Activated T-helper 1 cell treated with Interleukin-2 at 50 U/mL for 16 hours (primary cell): ENCODE results near the gene POP4.

Experiments
- DNase-seq: peaks from one replicate; pipeline ENCODE4 v3.0.0-alpha.2; 2020; ENCODE audit warnings: low read depth

Gene POP4

DNA sequence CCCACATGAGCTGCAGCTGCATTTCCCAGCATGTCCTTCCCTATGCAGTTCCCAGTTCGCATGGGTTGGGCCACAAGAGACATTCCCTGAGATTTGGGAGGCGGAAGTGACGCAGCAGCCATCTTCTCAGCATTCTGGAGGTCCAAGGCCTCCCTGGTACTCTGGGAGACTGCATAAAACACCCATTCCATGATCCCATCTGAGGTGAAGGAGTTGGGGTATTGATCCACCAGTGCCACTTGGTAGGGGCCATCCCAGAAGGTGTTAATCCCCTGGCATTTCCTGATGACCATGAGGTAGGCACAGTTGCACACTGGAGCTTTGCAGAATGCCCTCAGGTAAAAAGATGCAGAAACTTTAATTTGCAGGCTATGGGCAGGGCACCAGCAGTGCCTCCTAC, 25.4 kb downstream of the POP4 start:
- no peak for DNase-seq

DNA sequence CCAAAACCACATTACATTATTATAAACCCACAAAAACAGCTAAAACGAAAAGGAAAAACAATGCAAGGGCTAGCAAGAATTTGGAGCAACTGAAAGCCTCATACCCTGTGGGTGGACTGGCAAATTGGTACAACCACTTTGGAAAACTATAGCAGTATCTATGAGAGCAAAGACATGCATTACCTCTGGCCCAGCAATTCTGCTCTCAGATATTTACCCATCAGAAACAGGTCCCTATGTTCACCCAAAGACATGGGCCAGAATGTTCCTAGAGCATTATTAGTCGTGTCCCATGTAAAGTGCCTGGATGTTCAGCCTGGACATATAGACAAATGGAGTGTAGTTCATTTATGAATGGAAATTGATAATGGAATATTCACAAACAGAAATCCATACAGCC, 27.9 kb downstream of the POP4 start:
- no peak for DNase-seq

DNA sequence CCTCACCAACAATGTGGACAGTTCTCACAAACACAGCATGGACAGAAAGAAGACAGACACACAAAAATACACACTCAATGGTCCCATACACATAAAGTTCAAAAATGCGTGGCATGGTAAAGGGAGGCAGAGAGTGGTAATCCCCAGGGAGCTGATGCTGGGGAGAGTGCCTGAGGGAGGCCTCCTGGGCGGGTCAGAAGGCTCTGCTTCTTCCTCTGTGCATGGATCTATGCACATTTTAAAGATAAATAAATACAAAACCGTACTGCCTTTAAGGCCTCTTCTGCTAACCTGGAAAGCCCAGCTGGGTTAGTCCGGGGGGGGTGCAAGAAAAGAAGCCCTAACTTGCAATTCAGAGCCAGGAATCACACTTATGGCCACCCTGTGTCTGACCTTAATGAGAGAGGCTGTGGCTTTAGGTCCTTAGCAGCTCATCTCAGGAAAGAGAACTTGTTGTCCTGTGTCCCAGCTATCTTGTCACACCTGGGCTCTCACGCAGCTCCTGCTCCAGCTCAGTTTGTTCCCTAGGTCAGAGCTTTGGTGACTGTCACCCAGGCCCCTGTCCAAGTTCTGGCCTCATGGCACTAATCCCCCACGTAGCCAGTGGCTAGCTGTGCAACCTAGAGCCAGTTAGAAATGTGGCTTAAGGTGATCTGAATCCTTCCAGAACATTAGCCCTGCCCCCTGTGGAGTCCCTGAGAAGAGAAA, 28.5 kb downstream of the POP4 start:
- DNase-seq, result no peak

DNA sequence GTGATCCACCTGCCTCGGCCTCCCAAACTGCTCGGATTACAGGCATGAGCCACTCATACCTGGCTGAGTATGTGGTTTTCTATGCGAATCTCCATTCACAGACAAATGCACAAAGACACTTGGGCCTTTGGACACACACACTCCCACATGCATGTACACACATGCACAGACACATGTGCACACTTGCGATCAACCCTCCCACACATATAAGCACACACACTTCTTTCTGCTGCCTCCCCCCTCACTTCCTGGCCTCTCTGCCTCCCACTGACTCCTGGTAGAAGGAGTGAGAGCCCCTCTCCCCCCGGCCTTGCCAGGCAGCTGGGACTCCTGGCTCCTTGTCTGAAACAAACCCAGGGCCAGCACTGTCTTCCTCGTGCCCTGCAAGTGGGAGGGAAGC, 29.9 kb downstream of the POP4 start:
- no peak for DNase-seq

DNA sequence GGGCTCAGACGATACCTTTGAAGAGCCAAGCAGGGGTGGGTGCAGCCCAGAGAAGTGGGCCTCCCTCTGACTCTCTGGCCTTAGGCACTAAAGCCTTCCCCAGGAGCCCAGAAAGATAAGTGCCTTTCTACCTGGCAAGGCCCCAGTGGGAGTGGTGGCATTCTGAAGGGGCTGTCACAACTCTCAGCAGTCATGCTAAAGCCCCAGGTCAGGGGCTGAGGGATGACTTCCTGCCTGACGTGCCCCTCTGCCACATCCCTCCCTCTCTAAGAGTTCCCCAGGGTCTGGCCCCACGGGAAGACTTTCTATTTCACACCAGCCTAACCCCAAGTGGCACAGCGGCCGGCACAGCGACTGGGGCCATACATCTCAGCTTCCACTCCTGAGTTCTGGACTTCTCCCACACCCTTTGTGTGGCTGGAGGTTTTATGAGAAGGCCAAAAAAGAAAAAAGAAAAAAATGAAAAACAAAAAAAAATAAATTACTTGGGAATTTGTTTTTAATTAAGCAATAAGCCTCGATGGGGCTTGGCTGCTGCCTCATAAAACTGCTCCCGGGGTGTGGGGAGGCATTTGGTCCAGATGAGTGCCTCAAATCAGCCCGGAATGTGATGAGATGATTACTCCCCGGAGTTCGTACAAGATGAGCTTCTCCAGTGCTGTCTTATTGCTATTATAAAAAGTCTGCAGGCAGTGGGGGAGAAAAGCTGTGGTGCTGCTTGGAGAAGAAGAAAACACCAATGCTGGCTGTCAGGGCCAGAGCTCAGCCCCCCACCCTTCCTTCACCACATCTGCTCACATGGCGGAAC, 30.7 kb downstream of the POP4 start:
- no peak for DNase-seq

DNA sequence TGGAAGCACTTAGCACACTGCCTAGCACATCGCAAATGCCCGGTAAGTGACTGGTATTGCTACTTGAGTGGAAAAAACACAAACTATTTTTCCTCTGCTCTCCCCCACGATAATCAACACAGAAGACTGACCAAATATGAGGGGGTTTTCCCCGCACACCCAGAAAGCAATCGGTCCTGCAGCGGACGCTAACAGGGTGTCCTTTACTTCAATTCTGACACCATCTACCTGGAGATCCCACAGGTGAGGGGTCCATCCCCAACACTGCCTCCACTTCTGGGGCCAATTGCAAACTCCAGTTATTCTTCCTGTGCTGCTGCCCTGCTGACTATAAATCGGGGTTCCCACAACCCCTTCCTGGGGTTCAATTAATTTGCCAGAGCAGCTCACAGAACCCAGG, 33.0 kb downstream of the POP4 start:
- no peak for DNase-seq

DNA sequence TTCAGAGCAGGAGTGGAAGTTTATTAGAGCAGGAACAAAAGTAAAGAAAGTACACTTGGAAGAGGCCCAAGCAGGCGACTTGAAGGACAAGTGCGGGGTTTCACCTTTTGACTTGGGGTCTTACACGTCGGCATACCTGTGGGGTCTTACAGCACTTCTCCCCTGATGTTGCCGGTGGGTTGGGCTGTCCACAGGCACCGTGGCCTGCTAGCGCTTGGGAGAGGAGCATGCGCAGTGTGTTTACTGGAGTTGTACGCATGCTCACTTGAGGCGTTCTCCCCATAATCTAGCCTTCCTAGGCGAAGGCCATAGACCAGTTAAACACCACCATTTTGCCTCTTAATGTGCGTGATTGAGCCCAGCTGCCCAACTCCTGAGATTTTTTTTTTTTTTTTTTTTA, 34.1 kb downstream of the POP4 start:
- no peak for DNase-seq

DNA sequence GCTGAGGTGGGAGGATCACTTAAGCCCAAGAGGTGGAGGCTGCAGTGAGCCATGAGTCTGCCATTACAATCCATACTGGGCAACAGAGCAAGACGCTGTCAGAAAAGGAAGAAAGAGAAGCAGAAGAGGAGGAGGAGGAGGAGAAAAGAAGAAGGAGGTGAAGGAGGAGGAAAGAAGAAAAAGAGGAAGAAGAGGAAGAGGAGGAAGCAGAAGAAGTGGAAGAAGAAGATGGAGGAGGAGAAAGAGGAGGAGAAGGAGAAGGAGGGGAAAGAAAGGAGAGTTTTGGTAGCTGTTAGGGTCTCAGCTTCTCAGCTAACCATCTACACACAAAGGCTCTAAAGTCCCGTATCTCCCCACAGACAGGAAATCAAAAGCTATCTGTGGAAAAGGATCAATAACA, 35.5 kb downstream of the POP4 start:
- no peak for DNase-seq

DNA sequence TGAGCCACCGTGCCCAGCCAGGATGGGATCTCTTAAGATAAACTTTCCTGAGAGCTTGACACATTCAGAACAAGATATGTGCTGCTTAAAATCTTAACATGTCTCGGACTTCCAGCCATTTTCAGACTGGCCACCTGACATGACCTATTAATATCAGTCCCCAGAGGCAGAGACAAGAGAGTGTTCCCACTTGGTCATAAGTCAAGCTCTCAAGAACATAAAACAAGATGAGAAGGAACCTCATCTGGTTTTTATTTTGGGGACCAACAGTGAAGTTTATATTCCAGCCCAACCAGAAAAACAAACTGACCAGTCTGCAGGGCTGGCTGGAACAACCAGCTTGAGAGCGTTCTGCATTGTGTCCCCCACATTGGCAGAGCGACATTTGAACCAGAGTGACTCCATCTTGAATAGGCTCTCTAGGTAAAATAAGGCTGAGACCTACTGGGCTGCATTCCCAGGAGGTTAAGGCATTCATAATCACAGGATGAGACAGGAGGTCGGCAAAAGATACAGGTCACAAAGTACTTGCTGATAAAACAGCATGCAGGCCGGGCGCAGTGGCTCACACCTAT, 37.4 kb downstream of the POP4 start:
- DNase-seq, result no peak

DNA sequence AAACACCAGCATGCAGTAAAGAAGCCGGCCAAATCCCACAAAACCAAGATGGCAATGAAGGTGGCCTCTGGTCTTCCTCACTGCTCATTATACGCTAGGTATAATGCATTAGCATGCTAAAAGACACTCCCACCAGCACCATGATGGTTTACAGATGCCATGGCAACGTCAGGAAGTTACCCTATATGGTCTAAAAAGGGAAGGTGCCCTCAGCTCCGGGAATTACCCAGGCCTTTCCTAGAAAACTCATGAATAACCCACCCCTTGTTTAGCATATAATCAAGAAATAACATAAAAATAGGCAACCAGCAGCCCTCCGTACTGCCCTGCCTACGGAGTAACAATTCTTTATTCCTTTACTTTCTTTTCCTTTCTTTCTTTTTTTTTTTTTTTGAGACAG, 38.1 kb downstream of the POP4 start:
- DNase-seq, result no peak

DNA sequence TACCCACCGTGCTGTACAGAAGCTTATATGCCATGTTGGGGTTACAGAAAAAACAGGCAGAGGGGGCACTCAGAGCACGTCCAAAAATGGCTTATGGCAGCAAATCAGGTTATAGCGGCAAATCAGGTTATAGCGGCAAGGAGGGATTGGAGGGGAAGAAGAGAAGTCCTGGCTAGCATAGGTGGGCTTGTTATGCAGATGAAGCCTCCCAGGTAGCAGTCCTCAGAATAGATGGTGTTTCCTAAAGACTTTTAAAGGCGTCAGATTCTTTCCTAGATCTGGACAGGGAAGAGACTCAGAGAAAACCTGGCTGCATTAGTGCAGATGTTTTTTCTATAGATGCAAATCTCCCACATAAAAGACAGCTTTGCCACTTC, 39.4 kb downstream of the POP4 start:
- no peak for DNase-seq

DNA sequence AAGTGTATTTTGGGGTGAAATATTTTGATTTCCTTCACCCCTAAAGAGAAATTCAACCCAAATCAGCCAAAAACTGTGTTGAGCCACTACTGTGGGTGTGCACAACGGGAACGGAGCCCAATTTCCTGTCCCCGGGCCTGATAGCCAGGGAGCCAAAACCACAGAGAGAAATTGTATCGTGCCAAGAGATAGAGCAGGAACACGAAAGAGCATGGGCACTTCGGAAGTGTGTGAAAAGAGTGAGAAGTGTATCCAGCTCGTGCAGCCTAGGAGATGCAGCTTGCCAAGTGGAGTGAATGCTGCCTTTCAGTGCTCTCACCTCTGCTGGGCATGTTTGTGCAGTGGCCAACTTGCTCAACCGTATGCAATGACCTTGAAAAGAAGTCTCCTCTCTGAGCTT, 39.8 kb downstream of the POP4 start:
- no peak for DNase-seq

DNA sequence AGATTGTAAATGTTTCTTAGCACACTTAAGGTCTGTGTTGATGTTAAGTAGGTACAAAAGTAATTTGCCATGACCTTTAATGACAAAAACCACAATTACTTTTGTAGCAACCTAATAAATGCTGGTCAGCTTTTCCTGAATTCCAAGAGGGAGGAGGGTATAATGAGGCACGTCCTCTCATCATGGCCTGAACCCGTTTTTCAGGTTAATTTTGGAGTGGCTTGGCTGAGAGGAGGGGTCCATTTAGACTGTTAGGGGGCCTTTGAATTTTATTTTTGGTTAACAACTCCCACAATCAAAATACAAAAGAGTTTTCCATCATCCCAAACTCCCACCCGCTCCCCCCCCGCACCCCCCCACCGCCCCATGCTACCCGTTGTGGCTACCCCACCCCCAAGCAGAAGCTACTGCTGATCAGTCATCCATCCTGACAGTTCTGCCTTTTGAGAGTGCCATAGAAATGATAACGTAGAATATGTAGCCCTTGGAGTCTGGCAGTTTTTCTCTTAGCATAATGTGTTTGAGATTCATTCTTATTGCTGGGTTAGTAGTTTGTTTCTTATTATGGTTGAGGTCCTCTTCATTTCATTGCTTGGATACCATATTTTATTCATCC, 44.8 kb downstream of the POP4 start:
- no peak for DNase-seq

DNA sequence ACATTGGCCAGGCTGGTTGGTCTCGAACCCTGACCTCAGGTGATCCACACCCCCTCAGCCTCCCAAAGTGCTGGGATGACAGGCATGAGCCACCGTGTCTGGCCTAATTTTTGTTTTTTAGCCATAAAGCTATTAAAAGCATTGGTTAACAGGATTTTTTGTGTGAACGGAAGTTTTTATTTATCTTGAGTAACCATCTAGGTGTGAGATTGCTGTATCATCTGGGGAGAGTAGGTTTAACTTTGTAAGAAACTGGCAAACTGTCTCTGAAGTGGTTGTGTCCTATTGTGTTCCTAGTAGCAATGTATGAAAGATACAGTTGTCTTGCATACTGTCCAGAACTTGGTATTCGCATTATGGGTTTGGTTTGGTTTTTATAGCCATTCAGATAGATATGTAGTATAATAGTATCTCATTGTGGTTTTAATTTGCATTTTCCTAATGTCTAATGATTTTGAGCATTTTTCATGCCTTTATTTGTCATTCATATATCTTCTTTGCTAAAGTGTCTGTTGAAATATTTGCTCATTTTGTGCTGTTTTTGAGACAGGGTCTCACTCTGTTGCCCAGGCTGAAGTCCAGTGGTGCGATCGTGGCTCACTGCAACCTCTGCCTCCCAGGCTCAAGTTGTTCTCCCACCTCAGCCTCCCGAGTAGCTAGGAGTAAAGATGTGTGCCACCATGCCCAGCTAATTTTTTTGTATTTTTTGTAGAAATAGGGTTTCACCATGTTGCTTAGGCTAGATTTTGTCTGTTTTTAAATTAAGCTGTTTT, 45.7 kb downstream of the POP4 start:
- DNase-seq, result no peak

DNA sequence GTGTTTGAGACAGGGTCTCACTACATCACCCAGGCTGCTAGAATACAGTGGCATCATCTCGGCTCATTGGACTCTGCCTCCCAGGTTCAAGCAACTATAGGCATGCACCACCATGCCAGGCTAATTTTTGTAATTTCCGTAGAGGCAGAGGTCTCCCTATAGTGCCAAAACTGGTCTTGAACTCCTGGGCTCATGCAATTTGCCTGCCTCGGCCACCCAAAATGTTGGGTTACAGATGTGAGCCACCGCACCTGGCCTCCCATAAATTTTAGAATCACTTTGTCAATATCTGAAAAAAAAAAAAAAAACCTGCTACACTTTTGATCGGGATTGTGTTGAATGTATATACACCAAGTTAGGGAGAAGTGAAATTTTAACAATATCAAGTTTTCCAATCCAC, 47.3 kb downstream of the POP4 start:
- DNase-seq, result no peak

DNA sequence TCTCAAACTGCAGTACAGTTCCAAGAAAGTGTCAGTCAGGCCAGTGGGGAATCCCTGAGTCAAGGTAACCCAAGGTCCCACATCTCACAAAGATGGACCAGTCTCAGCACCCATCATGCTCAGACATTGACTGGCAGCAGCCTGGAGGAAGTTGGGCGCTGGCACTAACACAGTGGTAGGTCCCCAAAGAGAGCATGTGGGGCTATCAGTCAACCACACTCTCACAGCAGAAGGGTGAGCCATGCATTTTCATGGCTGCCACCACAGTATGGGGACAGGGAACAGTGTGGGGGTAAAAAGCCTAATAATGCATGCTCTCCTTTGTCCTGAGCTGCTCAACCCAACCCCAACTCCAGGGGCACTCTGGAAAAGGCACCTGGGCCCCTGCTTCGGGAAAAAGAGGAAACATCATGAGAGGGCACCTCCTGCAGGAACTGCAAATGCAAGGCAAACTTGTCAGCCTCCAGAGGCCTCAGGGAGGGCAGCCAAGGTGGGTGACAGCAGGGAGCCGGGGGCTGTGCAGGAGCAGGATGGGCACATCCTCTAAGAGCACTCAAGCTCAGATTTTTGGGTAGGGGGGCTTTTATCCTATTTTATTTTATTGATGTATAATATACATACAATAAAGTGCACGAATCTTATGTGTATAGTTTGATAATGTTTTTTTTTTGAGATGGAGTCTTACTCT, 49.7 kb downstream of the POP4 start:
- DNase-seq, result no peak

DNA sequence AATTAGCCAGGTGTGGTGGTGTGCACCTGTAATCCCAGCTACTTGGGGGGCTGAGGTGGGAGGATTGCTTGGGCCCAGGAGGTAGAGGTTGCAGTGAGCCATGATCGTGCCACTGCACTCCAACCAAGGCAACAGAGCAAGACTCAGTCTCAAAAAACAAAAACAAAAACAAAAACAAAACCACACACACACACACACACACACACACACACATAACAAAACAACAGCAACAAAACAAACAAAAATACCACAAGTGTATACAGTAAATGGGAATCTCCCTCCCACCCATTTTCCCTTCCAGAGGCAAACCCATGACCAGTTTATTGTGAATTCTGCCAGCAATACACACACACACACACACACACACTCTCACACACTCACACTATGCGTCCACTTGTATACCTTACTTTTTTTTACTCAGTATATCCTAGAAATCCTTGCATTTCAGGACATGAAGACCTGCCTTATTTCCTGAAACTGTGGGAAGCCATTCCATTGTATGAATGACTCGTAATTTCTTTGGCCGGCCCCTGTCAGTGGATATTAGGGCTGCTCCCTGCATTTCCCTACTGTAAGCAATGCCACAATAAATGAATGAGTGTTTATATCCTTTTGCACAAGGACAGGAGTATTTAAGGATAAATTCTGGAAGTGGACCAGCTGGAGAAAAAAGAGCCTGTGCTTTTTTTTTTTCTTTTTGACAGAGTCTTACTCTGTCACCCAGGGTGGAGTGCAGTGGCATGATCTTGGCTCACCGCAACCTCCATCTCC, 52.3 kb downstream of the POP4 start:
- DNase-seq, result no peak

DNA sequence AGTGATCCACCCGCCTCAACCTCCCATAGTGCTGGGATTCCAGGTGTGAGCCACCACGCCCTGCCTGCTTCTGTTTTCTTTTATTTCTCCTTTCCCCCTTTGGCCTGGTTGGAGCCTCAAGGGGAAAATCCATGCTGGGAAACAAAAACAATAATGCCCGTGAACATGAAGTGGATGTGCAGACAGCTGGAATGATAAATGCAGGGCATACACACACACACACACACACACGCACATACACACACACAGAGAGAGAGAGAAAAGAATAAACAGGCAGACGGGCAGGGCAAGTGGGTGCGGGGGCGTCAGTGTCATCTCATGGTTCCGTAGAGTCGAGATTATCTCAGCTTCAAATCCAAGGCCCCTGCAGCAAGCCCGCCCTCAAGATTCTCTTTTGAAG, 54.8 kb downstream of the POP4 start:
- no peak for DNase-seq

DNA sequence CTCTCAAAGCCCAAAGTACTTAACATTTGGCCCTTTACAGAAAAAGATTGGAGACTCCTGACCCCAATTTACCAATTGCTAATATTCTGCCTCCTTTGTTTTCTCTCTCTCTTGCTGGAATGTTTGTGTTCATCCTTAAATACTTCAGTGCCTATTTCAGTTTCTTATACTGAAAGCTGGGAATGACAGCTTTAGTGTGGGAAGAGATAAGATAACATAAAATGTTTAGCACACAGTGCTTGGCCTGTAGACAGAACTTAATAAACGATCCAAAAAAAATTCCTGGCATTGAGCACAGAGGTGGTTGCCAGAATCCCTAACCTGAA, 56.2 kb downstream of the POP4 start:
- no peak for DNase-seq

DNA sequence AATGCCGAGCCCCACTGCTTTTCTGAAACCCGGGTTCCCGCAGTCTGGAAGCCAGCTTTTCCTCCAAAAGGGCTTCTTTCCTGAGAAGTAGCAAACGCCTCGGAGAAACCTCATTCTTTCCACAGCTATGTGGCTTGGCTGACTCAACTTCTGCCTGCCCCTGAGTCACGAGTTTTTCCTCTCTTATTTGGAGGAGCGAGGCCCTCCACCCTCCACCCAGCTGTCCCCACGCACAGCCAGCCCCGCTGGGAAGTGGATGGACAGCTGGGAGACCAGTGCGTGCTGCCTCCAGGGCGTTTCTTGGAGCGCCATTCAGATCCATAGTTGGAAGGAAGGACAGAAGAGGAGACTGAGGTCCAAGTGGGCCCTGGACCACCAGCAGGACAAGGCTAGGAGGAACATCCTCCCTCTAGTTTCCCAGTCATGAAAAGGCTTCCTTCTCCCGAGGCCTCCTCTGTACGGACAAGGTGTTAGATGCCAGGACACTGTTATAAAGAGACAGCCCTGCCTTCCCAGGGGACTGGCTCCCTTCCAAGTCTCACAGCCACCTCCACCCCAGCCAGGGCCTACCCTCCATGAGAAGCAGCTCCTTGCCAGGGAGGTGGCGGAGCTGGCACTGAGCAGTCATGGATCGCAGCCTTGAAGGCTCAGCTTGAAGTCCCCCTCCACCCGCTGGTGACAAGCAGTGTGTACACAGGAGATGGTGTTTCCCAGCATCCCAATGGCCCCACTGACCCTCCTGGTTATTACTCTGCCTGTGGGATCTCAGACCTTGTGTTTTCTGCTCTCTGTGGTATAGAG, 56.7 kb downstream of the POP4 start:
- DNase-seq, result no peak
